HG03066 (cell line): ENCODE results near the gene ZNF678.
"Not testable (repeated sequence)": the region's sequence is repeated elsewhere in the genome, so short reads cannot be mapped to it uniquely, and the experiment has no call there.

Source experiments
- ATAC-seq: cut with Tn5 transposase; IDR thresholded peaks from one replicate; pipeline ENCODE4 v1.9.1; 2021; ENCODE audit warnings: low read depth; ENCODE audit not compliant: unreplicated experiment

Gene ZNF678

DNA sequence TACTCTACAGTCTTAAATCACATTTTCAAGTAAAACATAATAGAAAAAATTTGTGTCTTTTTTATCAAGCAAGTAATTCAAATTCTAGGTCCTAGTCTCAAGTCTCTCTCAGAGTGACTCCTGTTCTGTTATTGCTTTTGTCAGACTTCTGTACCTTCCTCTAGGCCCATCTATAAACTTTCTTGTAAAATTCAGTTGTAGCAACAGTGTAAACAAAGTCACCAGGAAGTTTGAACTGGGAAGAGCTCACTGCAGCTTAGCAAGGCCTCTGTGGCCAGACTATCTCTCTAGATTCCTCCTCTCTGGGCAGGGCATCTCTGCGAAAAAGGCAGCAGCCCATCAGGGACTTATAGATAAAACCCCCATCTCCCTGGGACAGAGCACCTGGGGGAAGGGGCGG is 13.5 kb upstream of the ZNF678 start:
- no peak for ATAC-seq

DNA sequence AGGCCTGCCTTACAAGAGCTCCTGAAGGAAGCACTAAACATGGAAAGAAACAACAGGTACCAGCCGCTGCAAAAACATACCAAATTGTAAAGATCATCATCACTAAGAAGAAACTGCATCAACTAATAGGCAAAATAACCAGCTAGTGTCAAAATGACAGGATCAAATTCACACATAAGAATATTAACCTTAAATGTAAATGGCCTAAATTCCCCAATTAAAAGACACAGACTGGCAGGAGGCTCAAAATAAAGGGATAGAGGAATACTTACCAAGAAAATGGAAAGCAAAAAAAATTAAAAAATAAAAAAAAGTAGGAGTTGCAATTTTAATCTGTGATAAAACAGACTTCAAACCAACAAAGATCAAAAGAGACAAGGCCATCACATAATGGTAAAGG is 11.5 kb upstream of the ZNF678 start:
- not testable (repeated sequence) for ATAC-seq

DNA sequence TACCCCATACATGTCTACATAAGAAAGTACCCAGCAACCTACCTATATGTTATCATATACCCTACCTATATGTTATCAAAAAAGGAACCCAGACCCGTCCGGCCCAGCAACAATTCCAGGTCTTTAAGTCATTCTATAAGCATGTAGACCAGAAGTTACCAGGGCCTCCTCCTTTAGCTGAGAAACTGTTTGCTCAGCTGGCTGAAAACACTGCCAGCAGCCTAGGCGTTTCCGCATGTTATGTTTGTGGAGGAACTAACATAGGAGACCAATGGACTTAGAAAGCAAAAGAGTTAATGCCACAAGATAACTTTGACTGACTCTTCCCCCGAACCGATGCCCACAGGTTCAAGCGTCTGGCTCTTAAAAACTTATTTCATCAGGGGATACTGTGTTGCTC is 7.1 kb upstream of the ZNF678 start:
- no peak for ATAC-seq

DNA sequence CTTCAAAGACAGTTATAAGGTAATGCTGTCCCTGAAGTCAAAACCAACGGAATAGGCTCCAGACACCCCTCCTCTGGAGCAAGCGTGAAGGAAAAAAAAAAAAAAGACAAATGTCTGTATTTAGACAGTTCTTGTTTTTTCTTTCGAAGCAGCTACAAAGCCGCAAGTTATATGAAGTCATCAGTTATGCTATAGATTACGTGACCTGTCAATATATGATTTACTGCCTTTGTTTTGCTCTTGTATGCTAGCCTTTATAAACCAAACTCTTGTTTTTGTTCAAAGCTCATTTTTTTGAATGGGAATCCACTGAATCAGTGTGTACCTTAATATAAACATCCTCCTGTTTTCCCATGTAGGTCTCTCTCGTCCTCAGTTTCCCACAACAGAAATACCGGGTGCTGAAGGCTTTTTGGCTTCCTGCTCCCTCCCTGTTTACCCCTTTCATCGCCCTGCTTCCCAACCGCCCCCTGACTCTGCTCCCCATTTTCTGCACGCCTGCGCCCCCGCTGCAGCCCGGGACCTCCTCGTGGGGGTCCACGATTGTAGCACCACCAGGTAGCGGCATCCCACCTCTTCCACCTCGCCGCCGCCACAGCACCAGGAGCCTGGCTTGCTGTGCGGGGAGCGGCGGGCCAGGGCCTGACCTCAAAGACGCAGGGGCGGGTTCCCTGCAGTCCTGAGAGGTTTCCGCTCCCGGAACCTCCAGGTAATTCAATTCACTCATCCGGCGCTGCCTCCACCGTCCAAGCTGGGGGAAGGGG is 5.2 kb upstream of the ZNF678 start:
- no peak for ATAC-seq

DNA sequence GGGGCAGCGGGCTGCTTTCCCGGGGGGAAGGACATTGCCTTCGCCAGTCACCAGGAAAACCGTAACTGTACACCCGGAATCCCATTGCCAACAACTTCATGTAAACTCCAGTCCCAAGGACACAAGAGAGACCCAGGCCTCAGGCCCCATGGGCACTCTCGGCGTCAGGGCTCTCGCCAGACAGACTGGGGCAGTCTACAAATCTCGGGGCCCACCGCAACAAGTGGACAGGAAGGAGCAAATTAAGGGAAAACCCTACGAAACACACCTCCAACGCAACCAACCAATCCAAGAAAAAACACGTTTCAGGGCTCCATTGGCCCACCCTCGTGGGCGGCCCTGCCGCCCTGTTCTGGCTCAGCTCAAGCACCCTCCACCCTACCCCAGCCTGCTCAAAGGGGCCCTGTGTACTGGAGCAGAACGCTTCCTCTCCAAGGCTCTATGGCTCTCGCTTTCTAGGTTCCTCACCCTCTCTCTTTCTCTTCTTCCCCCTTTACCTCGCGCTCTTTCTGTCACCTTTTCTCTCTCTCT is 4.6 kb upstream of the ZNF678 start:
- ATAC-seq = no peak

DNA sequence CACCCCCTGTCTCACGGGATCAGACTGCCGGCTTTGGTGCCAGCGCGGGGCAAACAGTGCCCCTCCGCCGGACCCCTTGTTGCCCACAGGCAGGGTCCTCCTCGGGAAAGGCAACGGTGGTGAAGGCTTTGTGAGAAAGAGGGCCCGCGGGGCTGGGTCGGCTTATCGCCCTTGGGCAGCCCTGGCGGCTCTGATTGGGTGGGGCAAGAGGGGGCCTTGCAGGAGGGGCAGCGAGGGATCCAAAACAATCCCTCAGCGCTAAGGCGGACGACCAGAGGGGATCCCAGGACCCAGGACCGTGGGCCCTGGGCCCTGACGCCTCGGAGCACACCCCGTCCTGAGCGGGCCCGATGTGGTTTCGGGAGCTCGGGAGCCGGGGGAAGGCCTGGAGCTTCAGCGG is 3.9 kb upstream of the ZNF678 start:
- no peak for ATAC-seq

DNA sequence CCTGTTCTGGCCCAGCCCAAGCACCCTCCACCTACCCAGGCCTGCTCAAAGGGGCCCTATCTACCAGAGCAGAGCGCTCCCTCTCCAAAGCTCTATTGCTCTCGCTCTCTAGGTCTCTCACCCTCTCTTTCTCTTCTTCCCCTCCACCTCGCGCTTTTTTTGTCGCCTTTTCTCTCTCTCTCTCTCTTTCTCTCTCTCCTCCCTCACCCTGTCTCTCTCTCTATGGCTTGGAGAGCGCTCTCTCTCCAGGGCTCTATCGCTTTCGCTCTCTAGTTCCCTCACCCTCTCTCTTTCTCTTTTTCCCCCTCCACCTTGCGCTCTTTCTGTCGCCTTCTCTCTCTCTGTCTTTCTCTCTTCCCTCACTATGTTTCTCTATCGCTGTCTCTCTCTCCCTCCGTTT is 3.4 kb upstream of the ZNF678 start:
- no peak for ATAC-seq

DNA sequence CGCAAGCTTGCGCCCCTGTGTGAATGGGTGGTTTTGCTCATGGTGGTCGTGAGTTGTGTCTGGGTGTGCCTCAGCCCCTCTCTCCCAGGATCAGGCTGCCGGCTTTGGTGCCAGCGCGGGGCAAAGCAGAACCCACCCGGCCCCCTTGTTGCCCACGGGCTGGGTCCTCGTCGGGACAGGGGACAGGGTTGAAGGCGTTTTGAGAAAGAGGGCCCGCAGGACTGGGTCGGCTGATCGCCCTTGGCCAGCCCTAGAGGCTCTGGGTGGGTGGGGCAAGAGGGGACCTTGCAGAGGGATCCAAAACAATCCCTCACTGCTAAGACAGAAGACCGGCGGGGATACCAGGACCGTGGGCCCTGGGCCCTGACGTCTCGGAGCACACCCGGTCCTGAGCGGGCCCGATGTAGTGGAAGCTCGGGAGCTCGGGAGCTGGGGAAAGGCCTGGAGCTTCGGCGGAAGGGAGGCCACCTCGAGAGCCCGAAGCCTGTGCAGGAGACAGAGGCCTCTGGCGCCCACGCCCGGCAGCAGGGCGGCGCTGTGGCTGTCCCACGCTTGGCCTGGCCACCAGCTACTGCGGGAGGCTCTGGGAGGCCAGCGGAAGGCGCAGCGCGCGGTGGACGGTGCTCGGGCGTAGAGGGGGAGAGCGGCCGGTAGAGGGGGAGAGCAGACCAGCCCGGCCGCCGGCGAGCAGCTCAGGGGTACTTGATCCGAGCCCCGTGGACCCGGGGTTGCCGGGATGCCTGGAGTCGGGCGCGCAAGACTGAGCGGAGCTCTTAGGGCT is 2.8 kb upstream of the ZNF678 start:
- no peak for ATAC-seq

DNA sequence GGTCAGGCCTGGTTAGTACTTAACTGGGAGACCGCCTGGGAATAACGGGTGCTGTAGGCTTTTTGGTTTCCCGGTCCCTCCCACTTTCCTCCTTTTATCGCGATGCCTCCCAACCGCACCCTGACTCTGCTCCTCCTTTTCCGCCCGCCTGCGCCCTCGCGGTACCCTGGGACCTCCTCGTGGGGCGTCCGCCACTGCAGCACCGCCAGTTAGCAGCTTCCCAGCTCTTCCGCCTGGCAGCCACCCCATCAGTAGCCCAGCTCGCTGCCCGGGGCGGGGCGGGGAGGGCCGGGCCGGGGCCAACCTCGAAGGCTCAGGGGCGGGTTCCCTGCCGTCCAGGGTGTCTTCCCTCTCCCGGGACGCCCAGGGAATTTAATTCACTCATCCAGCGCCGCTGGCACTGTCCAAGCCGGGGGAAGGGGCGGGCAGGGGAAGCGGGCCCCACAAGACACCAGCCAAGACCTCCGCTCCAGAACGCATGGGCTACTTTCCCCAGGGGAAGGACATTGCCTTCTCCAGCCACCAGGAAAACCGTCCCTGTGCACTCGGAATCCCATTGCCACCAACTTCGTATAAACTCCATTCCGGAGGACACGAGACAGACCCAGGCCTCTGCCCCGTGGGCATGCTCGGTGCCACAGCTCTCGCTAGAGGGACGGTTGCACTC is 2.0 kb upstream of the ZNF678 start:
- ATAC-seq = no peak

DNA sequence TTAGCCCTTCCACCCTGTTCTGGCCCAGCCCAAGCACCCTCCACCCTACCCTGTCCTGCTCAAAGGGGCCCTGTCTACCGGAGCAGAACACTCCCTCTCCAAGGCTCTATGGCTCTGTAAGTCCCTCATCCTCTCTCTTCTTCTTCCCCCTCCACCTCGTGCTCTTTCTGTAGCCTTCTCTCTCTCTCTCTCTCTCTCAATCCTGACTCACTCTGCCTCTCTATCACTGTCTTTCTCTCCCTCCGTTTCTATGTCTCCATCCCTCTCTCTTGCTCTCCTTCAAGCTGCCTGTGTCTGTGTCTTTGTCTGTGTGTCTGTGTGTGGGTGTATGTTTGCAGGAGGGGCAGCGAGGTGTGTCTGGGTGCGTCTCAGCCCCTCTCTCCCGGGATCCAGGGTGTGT is 1.3 kb upstream of the ZNF678 start:
- no peak for ATAC-seq

DNA sequence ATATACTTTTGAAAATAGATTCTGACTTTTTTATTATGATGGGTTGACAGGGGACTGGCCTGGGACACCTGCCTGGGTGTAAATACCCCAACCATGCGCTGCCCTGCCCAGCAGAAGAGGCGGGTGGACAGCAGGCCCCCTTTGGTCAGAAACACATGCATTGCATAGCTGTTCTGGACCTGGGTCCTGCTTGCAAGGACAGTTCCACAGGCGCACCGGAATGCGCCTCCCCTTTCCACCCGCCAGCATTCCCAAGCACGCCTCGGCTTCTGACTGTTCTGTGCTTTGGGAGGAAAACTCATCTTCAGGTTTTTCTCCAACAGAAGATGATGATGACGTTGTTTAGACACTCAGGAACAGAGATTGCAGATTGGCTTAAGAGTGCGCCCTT is 428 bp upstream of the ZNF678 start:
- no peak for ATAC-seq

DNA sequence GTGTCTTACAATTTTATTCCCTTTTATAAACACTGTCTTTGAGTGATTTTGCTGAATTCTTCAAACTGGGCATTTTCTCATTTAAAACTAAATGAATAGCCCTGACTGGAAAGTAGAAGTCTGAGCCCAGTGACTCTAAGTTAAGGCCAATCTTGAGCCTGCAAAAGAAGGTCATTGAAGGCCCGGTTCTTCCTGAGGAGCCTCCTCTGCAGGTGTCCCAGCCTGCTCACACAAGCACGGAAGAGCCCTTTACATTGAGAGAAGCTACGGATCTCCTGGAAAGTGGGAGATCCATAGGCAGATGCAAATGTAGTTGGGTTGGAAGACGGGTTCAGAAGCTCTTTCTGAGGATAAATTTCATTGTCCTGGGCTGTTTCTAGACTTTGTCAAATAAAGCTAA is 3.9 kb downstream of the ZNF678 start:
- ATAC-seq = no peak

DNA sequence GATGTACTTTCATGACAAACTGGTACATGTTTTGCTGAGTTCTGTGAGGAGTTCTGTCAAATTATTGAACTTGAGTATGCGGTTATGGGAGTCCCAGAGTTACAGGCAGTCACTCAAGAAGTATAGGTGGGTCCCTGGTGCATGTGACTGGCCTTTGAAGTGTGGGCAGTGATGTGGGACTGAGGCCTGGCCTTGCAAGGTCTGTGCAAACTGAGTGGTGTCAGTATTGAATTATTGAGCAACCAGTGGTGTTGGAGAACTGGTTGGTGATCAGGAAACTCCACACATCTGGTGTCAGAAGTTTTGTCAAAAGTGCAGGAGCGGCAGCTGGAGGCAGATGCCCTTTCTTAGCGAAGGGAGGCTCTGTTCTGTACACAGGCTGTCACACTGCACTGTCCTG is 5.2 kb downstream of the ZNF678 start:
- no peak for ATAC-seq

DNA sequence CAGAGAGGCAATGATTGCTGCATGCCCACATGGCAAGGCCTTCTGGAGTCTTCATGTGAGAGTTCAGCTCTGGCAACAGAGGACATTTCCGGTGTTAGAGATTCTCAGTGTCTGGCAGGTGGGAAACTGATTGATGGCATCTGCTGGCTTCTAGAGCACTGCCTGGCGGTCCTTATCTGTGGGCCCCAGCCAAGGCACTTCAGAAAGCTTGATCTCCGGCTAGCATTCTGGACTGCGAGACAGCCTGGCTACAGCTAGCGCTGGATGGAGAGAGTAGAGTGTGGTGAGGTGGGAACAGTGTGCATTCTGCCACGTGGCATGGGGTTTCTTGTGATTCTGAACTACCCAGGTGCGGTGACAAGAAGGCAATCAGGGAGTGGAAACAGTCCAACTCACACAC is 9.4 kb downstream of the ZNF678 start:
- ATAC-seq = no peak

DNA sequence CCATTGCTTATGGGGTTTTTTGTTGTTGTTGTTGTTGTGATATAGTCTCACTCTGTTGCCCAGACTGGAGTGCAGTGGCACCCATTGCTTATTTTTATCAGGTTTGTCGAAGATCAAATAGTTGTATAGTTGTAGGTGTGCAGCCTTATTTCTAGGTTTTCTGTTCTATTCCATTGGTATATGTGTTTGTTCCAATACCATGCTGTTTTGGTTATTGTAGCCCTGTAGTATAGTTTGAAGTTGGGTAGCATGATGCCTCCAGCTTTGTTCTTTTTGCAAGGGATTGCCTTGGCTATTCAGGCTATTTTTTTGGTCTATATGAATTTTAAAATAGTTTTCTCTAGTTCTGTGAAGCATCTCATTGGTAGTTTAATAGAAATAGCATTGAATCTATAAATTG is 11.6 kb downstream of the ZNF678 start:
- ATAC-seq = no peak

DNA sequence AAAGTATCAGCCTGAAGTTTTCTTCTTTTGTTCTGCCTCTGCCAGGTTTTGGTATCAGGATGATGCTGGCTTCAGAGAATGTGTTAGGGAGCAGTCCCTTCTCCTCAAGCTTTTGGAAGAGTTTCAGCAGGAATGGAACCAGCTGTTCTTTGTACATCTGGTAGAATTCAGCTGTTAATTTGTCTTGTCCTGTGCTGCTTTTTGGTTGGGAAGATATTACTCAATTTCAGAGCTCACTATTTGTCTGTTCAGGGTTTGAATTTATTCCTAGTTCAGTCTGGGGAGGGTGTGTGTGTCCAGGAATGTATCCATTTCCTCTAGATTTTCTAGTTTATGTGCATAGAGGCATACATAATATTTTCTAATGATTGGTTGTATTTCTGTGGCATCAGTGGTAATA is 12.8 kb downstream of the ZNF678 start:
- ATAC-seq = no peak

DNA sequence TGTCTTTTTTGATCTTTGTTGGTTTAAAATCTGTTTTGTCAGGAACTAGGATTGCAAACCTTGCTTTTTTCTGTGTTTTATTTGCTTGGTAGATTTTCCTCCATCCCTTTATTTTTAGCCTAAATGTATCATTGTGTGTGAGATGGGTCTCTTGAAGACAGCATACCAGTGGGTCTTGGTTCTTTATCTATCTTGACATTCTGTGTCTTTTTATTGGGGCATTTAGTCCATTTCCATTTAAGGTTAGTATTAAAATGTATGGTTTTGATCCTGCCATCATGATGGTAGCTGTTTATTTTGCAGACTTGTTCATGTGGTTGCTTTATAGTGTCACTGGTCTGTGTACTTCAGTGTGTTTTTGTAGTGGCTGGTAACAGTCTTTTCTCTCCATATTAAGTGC is 14.1 kb downstream of the ZNF678 start:
- no peak for ATAC-seq

DNA sequence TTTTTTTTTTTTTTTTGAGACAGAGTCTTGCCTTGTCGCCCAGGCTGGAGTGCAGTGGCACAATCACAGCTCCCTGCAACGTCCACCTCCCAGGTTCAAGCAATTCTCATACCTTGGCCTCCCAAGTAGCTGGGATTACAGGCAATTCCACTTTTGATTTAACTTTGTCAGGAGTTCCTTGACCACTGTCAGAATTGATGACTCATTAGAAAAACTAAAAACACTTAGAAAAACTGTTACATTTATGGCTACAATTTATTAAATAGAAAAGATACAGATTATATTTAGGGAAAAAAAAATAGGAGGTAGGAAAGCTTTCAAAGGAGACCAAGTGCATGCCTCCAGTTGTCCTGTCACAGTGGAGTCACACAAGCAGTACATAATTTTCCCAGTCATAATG is 20.0 kb downstream of the ZNF678 start:
- ATAC-seq = no peak

DNA sequence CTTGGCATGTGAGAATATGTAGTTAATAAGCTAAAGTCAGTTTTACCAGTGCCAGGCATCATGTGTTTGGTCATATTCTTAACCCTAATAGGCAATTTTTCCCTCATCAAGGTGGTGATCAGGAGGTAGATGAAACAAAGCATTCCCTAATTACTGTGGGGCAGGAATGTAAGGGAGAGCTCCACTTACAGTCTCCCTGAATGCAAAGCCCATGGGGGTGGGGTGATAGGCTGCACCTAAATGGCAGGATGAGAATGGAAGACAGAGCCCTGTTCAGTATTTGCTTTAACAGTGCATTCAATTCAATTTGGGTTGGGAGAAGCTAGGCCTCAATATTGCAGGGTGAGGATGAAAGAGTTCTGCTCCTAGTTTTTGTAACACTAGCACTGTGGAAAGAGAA is 23.4 kb downstream of the ZNF678 start:
- ATAC-seq = no peak

DNA sequence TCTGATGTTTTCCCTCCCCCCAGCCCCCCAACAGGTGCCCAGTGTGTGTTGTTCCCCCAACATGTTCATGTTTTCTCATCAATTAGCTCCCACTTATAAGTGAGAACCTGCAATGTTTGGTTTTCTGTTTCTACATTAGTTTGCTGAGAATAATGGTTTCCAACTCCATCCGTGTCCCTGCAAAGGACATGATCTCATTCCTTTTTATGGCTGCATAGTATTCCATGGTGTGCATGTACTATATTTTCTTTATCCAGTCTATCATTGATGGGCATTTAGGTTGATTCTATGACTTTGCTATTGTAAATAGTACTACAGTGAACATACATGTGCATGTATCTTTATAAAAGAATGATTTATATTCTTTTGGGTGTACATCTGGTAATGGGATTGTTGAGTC is 24.6 kb downstream of the ZNF678 start:
- ATAC-seq = no peak

DNA sequence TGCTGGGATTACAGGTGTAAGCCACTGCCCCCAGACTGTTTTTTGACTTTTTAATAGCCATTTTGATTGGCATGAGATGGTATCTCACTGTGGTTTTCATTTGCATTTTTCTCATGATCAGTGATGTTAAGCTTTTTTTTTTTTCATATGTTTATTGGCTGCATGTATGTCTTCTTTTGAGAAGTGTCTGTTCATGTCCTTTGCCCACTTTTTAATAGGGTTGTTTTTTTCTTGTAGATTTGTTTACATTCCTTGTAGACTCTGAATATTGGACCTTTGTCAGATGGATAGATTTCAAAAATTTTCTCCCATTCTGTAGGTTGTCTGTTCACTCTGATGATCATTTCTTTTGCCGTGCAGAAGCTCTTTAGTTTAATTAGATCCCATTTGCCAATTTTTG is 25.4 kb downstream of the ZNF678 start:
- ATAC-seq = not testable (repeated sequence)
